ENCODE data around the gene ABHD17A.

The ABHD17A gene

DNA sequence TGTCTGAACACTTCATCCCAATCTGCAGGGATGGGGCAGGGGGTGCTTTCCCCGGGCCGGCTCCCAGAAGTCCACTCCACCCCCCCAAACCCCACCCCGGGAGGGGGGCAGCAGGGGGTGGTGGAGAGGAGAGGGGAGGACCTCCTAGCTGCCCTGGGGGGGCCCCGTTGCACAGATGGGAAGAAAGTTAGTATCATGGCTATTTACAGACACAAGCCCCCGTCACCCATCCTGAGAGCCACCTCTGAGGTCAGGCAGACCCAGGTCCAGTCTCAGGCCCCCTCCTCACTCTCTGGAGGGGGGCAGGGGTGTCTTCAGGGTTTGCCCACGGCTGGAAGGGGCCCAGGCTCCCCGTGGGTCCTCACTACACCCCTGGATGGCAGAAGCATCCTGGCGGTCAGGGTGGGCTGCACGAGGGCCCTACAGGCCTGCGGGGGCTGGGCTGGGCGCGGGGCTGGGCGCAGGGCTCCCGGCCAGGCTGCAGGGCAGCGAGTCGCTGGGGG is 31.2 kb downstream of the ABHD17A start:
- ATAC-seq = no peak
- TF ChIP-seq CREB5 (CRISPR knock-in tag; IDR thresholded peaks at IDR 0.05; ENCODE audit: low read depth) = no peak
- TF ChIP-seq, protein P1, sequence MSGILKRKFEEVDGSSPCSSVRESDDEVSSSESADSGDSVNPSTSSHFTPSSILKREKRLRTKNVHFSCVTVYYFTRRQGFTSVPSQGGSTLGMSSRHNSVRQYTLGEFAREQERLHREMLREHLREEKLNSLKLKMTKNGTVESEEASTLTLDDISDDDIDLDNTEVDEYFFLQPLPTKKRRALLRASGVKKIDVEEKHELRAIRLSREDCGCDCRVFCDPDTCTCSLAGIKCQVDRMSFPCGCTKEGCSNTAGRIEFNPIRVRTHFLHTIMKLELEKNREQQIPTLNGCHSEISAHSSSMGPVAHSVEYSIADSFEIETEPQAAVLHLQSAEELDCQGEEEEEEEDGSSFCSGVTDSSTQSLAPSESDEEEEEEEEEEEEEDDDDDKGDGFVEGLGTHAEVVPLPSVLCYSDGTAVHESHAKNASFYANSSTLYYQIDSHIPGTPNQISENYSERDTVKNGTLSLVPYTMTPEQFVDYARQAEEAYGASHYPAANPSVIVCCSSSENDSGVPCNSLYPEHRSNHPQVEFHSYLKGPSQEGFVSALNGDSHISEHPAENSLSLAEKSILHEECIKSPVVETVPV (CRISPR knock-in tag; IDR thresholded peaks at IDR 0.05) = no peak
- TF ChIP-seq RARB (CRISPR knock-in tag; IDR thresholded peaks at IDR 0.05) = no peak
- TF ChIP-seq TCF4 (CRISPR knock-in tag; IDR thresholded peaks at IDR 0.05; ENCODE audit: borderline replicate concordance) = no peak
- TF ChIP-seq OSR1 (CRISPR knock-in tag; IDR thresholded peaks at IDR 0.05) = no peak
- no peak for TF ChIP-seq TOX (CRISPR knock-in tag; IDR thresholded peaks at IDR 0.05; ENCODE audit: borderline replicate concordance)
- no peak for TF ChIP-seq ZFP30 (CRISPR knock-in tag; IDR thresholded peaks at IDR 0.05)
- no peak for TF ChIP-seq ARNTL (CRISPR knock-in tag; IDR thresholded peaks at IDR 0.05; ENCODE audit: borderline replicate concordance, low read depth)
- TF ChIP-seq CSDC2 (CRISPR knock-in tag; IDR thresholded peaks at IDR 0.05) = no peak
- TF ChIP-seq PPARA (CRISPR knock-in tag; IDR thresholded peaks at IDR 0.05; ENCODE audit: borderline replicate concordance) = no peak
- no peak for TF ChIP-seq ISL1 (CRISPR knock-in tag; IDR thresholded peaks at IDR 0.05)
- no peak for TF ChIP-seq ESRRG (CRISPR knock-in tag; IDR thresholded peaks at IDR 0.05)
- TF ChIP-seq PATZ1 (CRISPR knock-in tag; IDR thresholded peaks at IDR 0.05; ENCODE audit: borderline replicate concordance) = no peak
- no peak for TF ChIP-seq ZNF565 (CRISPR knock-in tag; conservative IDR thresholded peaks at IDR 0.05; ENCODE audit: low read depth)
- no peak for TF ChIP-seq ZNF8 (CRISPR knock-in tag; IDR thresholded peaks at IDR 0.05)

GRCh38 chr19:1853295-1854038 is 31.8 kb downstream of the ABHD17A start:
- peak; percentile 7; the same call in 1 of the 3 replicates for ATAC-seq

GRCh38 chr19:1852581-1853128 is 32.6 kb downstream of the ABHD17A start:
- ATAC-seq = no peak
- TF ChIP-seq CSDC2 (CRISPR knock-in tag; IDR thresholded peaks at IDR 0.05) (no peak), BACH2 (CRISPR knock-in tag; IDR thresholded peaks at IDR 0.05; ENCODE audit: borderline replicate concordance) (no peak), PPARA (CRISPR knock-in tag; IDR thresholded peaks at IDR 0.05; ENCODE audit: borderline replicate concordance) (no peak), ISL1 (CRISPR knock-in tag; IDR thresholded peaks at IDR 0.05) (no peak), GLIS3 (CRISPR knock-in tag; IDR thresholded peaks at IDR 0.05) (no peak), POU6F1 (CRISPR knock-in tag; IDR thresholded peaks at IDR 0.05; ENCODE audit: borderline replicate concordance, low read depth) (no peak)

More at GRCh38 chr19:1853295-1854038, 31.8 kb downstream of the ABHD17A start:
- TF ChIP-seq GLIS3 (CRISPR knock-in tag; IDR thresholded peaks at IDR 0.05) (no peak), ZFP3 (CRISPR knock-in tag; IDR thresholded peaks at IDR 0.05) (peak; percentile 61; the same call in 1 of the 2 replicates)

DNA sequence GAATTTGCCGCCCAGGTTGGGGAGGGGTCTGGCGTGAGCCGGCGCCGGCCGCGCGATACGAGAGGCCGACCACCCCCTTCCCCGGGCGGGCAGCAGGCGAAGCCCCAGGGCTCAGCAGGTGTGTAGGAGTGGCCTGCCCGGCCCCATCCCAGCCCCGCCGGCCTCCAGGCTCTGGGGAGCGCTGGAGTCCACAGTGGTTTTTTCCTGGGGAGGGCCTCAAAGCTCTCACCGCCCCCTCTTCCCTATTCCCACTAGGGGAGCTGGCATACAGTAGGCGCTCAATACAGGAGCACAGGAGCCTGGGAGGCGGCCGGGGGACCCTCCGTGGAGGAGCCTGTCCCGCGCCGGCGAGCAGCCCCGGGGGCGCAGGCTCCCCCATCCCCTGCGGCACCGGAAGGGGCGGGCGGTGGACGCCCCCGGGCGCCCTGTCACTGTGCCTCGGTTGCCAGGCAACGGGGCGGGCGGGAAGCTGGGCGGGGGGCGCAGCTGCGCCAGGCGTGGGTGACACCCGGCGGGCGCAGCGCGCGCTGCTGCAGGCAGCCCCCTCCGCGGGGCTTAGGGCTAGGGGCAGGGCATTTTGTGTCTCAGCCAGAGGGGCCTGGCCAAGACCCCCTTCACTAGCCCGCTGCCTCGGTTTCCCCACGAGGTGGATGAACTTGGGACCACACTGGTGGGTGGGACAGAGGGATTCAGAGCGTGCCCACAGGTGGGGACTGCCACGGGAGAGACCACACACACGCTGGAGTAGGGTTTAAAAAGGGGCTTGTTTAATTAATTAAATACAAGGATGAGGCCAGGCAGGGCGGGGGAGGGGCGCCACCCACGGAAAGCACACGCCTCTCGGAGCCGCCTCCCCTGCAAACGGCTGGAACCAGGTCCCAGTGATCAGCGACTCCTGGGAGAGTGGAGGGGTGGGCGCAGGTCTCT is 33.4 kb downstream of the ABHD17A start:
- ATAC-seq = no peak
- TF ChIP-seq ARNTL (CRISPR knock-in tag; IDR thresholded peaks at IDR 0.05; ENCODE audit: borderline replicate concordance, low read depth) = no peak
- TF ChIP-seq, protein P2, sequence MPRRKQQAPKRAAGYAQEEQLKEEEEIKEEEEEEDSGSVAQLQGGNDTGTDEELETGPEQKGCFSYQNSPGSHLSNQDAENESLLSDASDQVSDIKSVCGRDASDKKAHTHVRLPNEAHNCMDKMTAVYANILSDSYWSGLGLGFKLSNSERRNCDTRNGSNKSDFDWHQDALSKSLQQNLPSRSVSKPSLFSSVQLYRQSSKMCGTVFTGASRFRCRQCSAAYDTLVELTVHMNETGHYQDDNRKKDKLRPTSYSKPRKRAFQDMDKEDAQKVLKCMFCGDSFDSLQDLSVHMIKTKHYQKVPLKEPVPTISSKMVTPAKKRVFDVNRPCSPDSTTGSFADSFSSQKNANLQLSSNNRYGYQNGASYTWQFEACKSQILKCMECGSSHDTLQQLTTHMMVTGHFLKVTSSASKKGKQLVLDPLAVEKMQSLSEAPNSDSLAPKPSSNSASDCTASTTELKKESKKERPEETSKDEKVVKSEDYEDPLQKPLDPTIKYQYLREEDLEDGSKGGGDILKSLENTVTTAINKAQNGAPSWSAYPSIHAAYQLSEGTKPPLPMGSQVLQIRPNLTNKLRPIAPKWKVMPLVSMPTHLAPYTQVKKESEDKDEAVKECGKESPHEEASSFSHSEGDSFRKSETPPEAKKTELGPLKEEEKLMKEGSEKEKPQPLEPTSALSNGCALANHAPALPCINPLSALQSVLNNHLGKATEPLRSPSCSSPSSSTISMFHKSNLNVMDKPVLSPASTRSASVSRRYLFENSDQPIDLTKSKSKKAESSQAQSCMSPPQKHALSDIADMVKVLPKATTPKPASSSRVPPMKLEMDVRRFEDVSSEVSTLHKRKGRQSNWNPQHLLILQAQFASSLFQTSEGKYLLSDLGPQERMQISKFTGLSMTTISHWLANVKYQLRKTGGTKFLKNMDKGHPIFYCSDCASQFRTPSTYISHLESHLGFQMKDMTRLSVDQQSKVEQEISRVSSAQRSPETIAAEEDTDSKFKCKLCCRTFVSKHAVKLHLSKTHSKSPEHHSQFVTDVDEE (CRISPR knock-in tag; IDR thresholded peaks at IDR 0.05) = no peak
- no peak for TF ChIP-seq RARB (CRISPR knock-in tag; IDR thresholded peaks at IDR 0.05)
- TF ChIP-seq BACH2 (CRISPR knock-in tag; IDR thresholded peaks at IDR 0.05; ENCODE audit: borderline replicate concordance) = no peak
- no peak for TF ChIP-seq POU6F1 (CRISPR knock-in tag; IDR thresholded peaks at IDR 0.05; ENCODE audit: borderline replicate concordance, low read depth)
- no peak for TF ChIP-seq ZNF565 (CRISPR knock-in tag; conservative IDR thresholded peaks at IDR 0.05; ENCODE audit: low read depth)
